ENCODE results near the gene ZNF519. TPM values are rescaled to one million over a fixed set of nuclear protein-coding genes. Genes with fewer than 3 reads are reported as not detected.
"Not testable (repeated sequence)": the region's sequence is repeated elsewhere in the genome, so short reads cannot be mapped to it uniquely, and the experiment has no call there.

The ZNF519 gene
- total RNA-seq, 4 donors from 2014 or later = 0.73 to 2.3 (median 2.0) TPM

DNA sequence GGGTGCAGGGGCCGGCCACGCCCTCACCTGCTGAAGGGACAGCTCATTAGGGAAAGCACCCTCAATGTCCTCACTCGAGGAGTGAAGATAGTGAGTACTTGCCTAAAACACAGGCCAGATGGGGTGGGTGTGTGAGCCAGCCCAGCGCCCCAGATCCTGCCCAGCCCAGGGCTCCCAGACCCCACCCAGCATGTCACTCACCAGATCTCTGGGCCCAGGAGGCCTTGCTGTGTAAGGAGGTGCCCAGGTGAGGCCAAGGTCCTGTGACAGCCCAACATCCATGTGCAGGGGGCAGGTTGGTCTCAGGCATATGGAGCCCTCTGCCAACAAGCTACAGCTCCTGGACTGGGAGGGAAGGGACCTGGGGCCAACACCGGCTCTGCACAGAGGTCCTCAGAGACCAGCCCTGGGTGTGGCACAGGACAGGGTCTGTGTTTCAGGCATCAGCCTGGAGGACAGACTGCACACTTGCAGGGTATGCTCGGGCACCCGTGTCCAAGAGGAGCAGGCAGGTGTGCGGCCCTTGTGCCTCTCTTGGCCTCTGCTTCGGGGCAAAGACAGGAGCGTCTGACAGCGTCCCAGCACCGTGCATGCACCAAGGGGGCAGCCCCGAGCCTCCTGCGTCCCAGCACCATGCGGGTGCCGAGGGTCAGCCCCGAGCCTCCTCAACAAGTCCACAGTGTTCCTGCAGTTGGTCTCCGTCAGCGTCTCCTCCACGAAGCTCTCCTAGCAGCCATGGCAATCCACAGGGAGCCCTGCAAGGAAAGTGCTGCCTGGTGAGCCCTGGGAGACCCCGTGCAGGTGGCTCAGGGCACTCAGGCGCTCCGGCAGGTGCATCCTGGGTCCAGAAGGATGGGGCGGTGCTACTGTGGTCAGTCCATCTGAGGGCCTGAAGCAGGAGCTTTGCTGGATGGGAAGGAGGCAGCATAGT, 16.0 kb upstream of the ZNF519 start:
- H3K27ac ChIP-seq; DNase-seq; H3K9me3 ChIP-seq; intact Hi-C loops (cut with DNase I; ENCODE audit: low total_unique reads); H3K4me3 ChIP-seq; in situ Hi-C loops (cut with MboI; ENCODE audit: low sequenced_read_pairs in 4 of 4); H3K36me3 ChIP-seq; H3K27me3 ChIP-seq; ATAC-seq; H3K4me1 ChIP-seq: not testable (repeated sequence)

DNA sequence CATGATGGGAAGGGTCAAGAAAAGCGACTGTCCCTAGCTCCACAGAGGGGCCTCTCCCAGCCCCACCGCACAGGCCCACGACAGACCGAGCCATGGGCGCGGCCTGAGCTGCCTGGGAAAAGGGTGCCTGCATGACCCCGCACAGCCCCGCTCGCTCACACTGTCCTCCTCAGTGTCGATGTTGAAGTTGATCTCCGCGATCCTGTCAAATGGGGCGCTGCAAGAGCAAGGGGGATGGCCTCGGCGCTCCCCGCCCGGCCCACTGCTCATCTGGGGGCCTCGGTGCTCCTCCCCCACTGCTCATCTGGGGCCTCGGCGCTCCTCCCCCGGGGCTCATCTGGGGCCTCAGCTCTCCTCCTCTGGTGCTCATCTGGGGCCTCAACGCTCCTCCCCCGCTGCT, 14.5 kb upstream of the ZNF519 start:
- H3K4me3 ChIP-seq; intact Hi-C loops (cut with DNase I; ENCODE audit: low total_unique reads); H3K27me3 ChIP-seq; DNase-seq; in situ Hi-C loops (cut with MboI; ENCODE audit: low sequenced_read_pairs in 4 of 4); ATAC-seq; H3K9me3 ChIP-seq; H3K36me3 ChIP-seq; H3K4me1 ChIP-seq; H3K27ac ChIP-seq: not testable (repeated sequence)

DNA sequence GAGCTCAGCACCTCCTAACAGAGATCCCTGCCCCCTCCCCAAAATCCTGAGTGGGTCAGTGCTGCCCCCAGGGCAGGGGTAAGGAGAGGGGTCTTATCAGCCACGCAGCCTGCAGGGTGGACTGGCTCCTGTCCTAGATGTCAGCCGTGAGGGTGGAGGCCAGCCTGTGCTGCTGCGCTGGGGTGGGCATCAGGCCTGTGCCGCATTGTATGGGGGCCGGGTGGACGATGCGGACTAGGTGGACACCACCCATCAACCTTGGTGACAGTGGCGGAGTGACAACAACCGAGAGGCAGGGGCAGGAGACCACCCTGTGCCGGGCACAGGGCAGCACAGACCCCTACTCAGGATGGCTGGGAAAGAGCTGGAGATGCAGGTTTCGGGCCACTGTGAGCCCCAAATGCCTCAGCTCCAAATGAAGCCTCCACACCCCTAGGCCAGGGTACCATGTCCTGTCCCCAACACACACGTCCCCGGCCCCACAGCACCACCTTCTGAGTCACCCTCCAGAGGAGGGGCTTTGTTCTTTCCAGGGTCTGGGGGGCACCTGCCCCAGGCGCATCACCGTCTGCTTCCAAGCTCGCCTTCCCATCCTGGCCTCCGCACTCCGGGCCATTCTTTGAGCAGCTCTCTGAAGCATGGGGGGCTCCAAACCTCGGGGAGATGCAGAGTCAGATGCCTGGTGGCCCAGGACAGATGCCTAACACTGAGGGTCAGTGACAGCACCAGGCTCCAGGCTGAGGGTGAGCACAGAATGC, 13.5 kb upstream of the ZNF519 start:
- H3K27me3 ChIP-seq; H3K27ac ChIP-seq; H3K4me3 ChIP-seq; H3K36me3 ChIP-seq; H3K9me3 ChIP-seq; DNase-seq; intact Hi-C loops (cut with DNase I; ENCODE audit: low total_unique reads); ATAC-seq; H3K4me1 ChIP-seq; in situ Hi-C loops (cut with MboI; ENCODE audit: low sequenced_read_pairs in 4 of 4): not testable (repeated sequence)

- ATAC-seq; H3K27ac ChIP-seq; H3K4me3 ChIP-seq; intact Hi-C loops (cut with DNase I; ENCODE audit: low total_unique reads); DNase-seq; H3K9me3 ChIP-seq; H3K36me3 ChIP-seq; H3K4me1 ChIP-seq; in situ Hi-C loops (cut with MboI; ENCODE audit: low sequenced_read_pairs in 4 of 4); H3K27me3 ChIP-seq: not testable (repeated sequence)
Measured at GRCh38 chr18:14145021-14145420, 12.8 kb upstream of the ZNF519 start.

GRCh38 chr18:14144628-14144895, 12.3 kb upstream of the ZNF519 start:
- DNase-seq (no peak), ATAC-seq (no peak)
- in situ Hi-C loops (cut with MboI; ENCODE audit: low sequenced_read_pairs in 4 of 4) (no loop called here), intact Hi-C loops (cut with DNase I; ENCODE audit: low total_unique reads) (no loop called here)
- H3K36me3 ChIP-seq = no peaks in the 10 kb centered on the region
- no peaks in the 10 kb centered on the region for H3K9me3 ChIP-seq
- no peak for TF ChIP-seq POLR2A (IDR thresholded peaks at IDR 0.05)
- TF ChIP-seq CTCF (IDR thresholded peaks at IDR 0.05 in 4 of 5, conservative IDR thresholded peaks at IDR 0.05 in 1 of 5) = no peak
- no peak overlapping the region for H3K27ac ChIP-seq
- H3K4me3 ChIP-seq = no peak overlapping the region
- no peaks in the 10 kb centered on the region for H3K27me3 ChIP-seq
- H3K4me1 ChIP-seq = no peaks in the 10 kb centered on the region

DNA sequence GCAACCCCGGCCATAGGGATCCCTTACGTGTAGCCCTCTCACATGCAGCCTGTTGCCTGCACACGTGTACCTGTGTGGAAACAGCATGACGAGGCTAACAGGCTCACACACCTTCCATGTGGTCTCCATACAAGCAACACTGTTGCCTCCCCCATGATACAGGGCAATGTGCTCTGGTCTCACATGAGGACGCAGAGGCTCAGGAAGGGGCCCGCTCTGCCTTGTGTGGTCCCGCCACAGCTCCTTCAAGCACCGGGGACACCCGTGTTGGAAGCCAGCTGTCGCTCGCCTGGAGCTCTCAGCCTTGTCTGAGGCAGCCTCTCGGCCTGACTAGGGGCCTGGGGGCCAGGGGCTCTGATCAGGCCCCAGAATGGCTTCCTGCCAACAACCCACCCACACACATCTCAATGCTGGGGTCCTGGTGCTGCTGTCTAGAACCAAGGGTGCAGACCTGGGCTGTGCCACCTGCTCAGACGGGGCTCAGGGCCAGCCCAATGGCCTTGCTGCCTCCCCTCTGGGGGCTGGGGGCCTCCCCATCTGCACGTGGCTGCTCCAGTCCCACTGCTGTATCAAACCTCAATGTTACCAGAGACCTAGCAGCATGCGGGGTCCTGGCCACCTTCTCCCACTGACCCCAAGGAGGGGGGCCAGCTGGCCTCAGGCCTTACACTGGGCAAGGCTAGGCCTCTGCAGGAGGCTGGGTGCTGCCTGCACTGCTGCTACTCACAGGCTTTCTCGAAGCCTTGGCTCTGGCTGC, 11.8 kb upstream of the ZNF519 start:
- H3K27ac ChIP-seq; in situ Hi-C loops (cut with MboI; ENCODE audit: low sequenced_read_pairs in 4 of 4); intact Hi-C loops (cut with DNase I; ENCODE audit: low total_unique reads); H3K4me3 ChIP-seq; ATAC-seq; H3K4me1 ChIP-seq; H3K36me3 ChIP-seq; H3K27me3 ChIP-seq; H3K9me3 ChIP-seq; DNase-seq: not testable (repeated sequence)

- H3K36me3 ChIP-seq; intact Hi-C loops (cut with DNase I; ENCODE audit: low total_unique reads); H3K4me3 ChIP-seq; H3K4me1 ChIP-seq; H3K9me3 ChIP-seq; H3K27ac ChIP-seq; DNase-seq; in situ Hi-C loops (cut with MboI; ENCODE audit: low sequenced_read_pairs in 4 of 4); ATAC-seq; H3K27me3 ChIP-seq: not testable (repeated sequence)
Measured at GRCh38 chr18:14143396-14143795, 11.2 kb upstream of the ZNF519 start.

DNA sequence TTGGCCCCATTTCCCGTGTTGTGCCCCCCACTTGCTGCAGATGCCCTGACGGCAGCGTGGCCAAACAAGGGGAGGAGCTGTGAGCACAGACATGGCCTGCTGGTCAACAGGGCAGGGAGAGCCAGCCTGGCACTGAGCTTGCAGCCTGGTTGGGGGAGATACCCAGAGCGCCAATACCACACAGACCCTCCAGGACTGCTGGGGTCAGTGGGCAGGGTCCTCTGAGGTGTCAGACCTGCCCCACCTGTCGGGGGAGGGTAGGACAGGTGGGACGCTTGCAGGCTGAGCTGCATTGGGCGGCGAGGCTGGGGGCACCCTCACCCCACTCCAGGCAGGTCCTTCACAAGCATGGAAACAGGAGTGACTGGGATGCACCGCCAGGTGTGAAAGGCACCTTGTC, 9.9 kb upstream of the ZNF519 start:
- H3K4me3 ChIP-seq; H3K4me1 ChIP-seq; in situ Hi-C loops (cut with MboI; ENCODE audit: low sequenced_read_pairs in 4 of 4); H3K9me3 ChIP-seq; H3K36me3 ChIP-seq; DNase-seq; H3K27me3 ChIP-seq; ATAC-seq; H3K27ac ChIP-seq; intact Hi-C loops (cut with DNase I; ENCODE audit: low total_unique reads): not testable (repeated sequence)

GRCh38 chr18:14139583-14139982, 7.3 kb upstream of the ZNF519 start:
- H3K4me1 ChIP-seq; H3K4me3 ChIP-seq; ATAC-seq; H3K27ac ChIP-seq; H3K36me3 ChIP-seq; DNase-seq; intact Hi-C loops (cut with DNase I; ENCODE audit: low total_unique reads); H3K9me3 ChIP-seq; H3K27me3 ChIP-seq; in situ Hi-C loops (cut with MboI; ENCODE audit: low sequenced_read_pairs in 4 of 4): not testable (repeated sequence)

DNA sequence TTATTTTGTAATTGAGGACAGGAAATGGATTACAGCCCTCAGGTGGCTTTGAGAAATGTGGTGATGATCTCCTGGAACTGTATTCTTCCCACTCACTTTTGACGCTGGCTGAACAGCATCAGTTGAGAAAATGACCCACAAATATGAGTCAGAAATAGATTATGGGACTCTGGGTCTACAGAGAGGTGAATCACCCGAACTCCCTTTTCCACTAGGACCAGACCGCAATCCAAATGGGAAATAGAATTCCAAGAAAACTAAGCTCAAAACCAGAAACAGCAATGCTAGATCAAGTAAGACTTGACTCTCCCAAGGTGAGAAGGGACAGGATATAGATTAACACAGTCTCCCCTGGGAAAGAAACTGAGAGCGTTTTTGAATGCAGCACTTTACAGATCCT, 5.7 kb upstream of the ZNF519 start:
- DNase-seq; ATAC-seq; in situ Hi-C loops (cut with MboI; ENCODE audit: low sequenced_read_pairs in 4 of 4); H3K27ac ChIP-seq; H3K9me3 ChIP-seq; H3K4me3 ChIP-seq; H3K27me3 ChIP-seq; H3K36me3 ChIP-seq; H3K4me1 ChIP-seq; intact Hi-C loops (cut with DNase I; ENCODE audit: low total_unique reads): not testable (repeated sequence)
